Neural progenitor cell (in vitro differentiated cells): Measurements from ENCODE around the gene DNAI7. TPM values are rescaled to one million over a fixed set of nuclear protein-coding genes. Genes with fewer than 3 reads are reported as not detected.

Experiments used
- DNase-seq: peaks from one replicate; pipeline ENCODE4 v3.0.0-alpha.2; 2016; ENCODE audit warnings: low spot score
- H2AFZ ChIP-seq: fragments of 200-600 bp; sonication (generic); replicated peaks from 2 replicates; pipeline ENCODE4 v1.6.1; 2016; ENCODE audit warnings: antibody characterized with exemption
- H3F3A ChIP-seq: fragments of 200-600 bp; sonication (generic); 2 replicates; pipeline ENCODE4 v1.6.1; 2016; ENCODE audit warnings: antibody characterized with exemption, low read depth
- H3K27ac ChIP-seq: fragments of 200-600 bp; sonication (generic); 2 replicates; pipeline ENCODE4 v1.5.1; 2016; ENCODE audit warnings: mild to moderate bottlenecking
- H3K27me3 ChIP-seq: fragments of 200-600 bp; sonication (generic); 2 replicates; pipeline ENCODE4 v1.6.1; 2016; ENCODE audit warnings: mild to moderate bottlenecking, moderate library complexity
- H3K36me3 ChIP-seq: fragments of 200-600 bp; sonication (generic); 2 replicates; pipeline ENCODE4 v1.5.1; 2016
- H3K4me1 ChIP-seq: fragments of 200-600 bp; sonication (generic); 2 replicates; pipeline ENCODE4 v1.6.1; 2016; ENCODE audit warnings: mixed run types
- H3K4me2 ChIP-seq: fragments of 200-600 bp; sonication (generic); 2 replicates; pipeline ENCODE4 v1.6.1; 2016
- H3K4me3 ChIP-seq: fragments of 200-600 bp; sonication (generic); 2 replicates; pipeline ENCODE4 v1.5.1; 2016
- H3K79me2 ChIP-seq: fragments of 200-600 bp; sonication (generic); 2 replicates; pipeline ENCODE4 v1.6.1; 2016; ENCODE audit warnings: low read depth
- H3K9ac ChIP-seq: fragments of 200-600 bp; sonication (generic); 2 replicates; pipeline ENCODE4 v1.6.1; 2016
- H3K9me3 ChIP-seq: fragments of 200-600 bp; sonication (generic); 2 replicates; pipeline ENCODE4 v1.5.1; 2016; ENCODE audit warnings: low read depth
- H4K20me1 ChIP-seq: fragments of 200-600 bp; sonication (generic); 2 replicates; pipeline ENCODE4 v1.6.1; 2016; ENCODE audit warnings: low read depth
- H3K27ac Mint-ChIP-seq: 3 replicates; pipeline ENCODE4 v1.8.0; 2021; ENCODE audit warnings: mixed read lengths
- H3K27me3 Mint-ChIP-seq: 2 replicates; pipeline ENCODE4 v1.8.0; 2022; ENCODE audit warnings: low read depth, mild to moderate bottlenecking, inconsistent platforms, moderate library complexity, mixed read lengths; ENCODE audit not compliant: insufficient read depth
- H3K36me3 Mint-ChIP-seq: 3 replicates; pipeline ENCODE4 v1.8.0; 2021; ENCODE audit warnings: mixed read lengths
- H3K4me1 Mint-ChIP-seq: 3 replicates; pipeline ENCODE4 v1.8.0; 2021; ENCODE audit warnings: mixed read lengths
- H3K4me3 Mint-ChIP-seq: 3 replicates; pipeline ENCODE4 v1.8.0; 2021; ENCODE audit warnings: mild to moderate bottlenecking, moderate library complexity, mixed read lengths
- H3K9me3 Mint-ChIP-seq: 3 replicates; pipeline ENCODE4 v1.8.0; 2020; ENCODE audit warnings: mixed read lengths
- CTCF ChIP-seq: fragments of 200-600 bp; sonication (generic); IDR thresholded peaks from 2 replicates; pipeline ENCODE4 v1.5.1; 2017; ENCODE audit warnings: antibody characterized with exemption, mild to moderate bottlenecking
- EZH2 ChIP-seq: fragments of 200-600 bp; sonication (generic); IDR thresholded peaks from 2 replicates; pipeline ENCODE4 v1.6.1; 2017; ENCODE audit warnings: antibody characterized with exemption, mild to moderate bottlenecking, moderate library complexity
- EZH2phosphoT487 ChIP-seq: fragments of 200-600 bp; sonication (generic); IDR thresholded peaks from 2 replicates; pipeline ENCODE4 v1.6.1; 2017; ENCODE audit warnings: antibody characterized with exemption
- total RNA-seq: library from RNA; depleted of rRNA; stranded (reverse); fragments of >200 nt; gene quantifications from 2 replicates; pipeline ENCODE4 v1.2.3, GENCODE V29; 2015; ENCODE audit warnings: low replicate concordance

DNAI7 gene
- total RNA-seq, 1 donor from 2014 or later = 1.1 TPM

GRCh38 chr12:25130741-25131188 lies 64.2 kb downstream of the DNAI7 start:
- DNase-seq = peak; percentile 66

GRCh38 chr12:25126746-25127145 lies 68.2 kb downstream of the DNAI7 start:
- no peaks in the 10 kb centered on the region for H3F3A ChIP-seq
- H4K20me1 ChIP-seq = no peaks in the 10 kb centered on the region
- no peaks in the 10 kb centered on the region for H3K4me1 ChIP-seq
- H3K27ac ChIP-seq = no peak overlapping the region
- H3K27me3 ChIP-seq = no peaks in the 10 kb centered on the region
- no peaks in the 10 kb centered on the region for H3K36me3 ChIP-seq
- H3K4me3 ChIP-seq = no peak overlapping the region
- H3K4me2 ChIP-seq = no peak overlapping the region
- no peaks in the 10 kb centered on the region for H3K36me3 Mint-ChIP-seq
- H2AFZ ChIP-seq = no peak overlapping the region
- H3K79me2 ChIP-seq = no peaks in the 10 kb centered on the region
- H3K27ac Mint-ChIP-seq = no peak overlapping the region
- H3K9me3 Mint-ChIP-seq = no peaks in the 10 kb centered on the region
- no peaks in the 10 kb centered on the region for H3K9me3 ChIP-seq
- no peak for TF ChIP-seq EZH2
- no peak for TF ChIP-seq CTCF
- no peak for TF ChIP-seq EZH2phosphoT487
- no peak overlapping the region for H3K9ac ChIP-seq
- no peak for DNase-seq
- no peaks in the 10 kb centered on the region for H3K27me3 Mint-ChIP-seq
- H3K4me3 Mint-ChIP-seq = no peak overlapping the region
- H3K4me1 Mint-ChIP-seq = no peaks in the 10 kb centered on the region

More at GRCh38 chr12:25130741-25131188, 64.2 kb downstream of the DNAI7 start:
- Histone ChIP-seq H3K9ac (no peak overlapping the region), H3K27me3 (no peaks in the 10 kb centered on the region), H3K36me3 (no peaks in the 10 kb centered on the region), H3K27ac (no peak overlapping the region), H4K20me1 (no peaks in the 10 kb centered on the region), H3F3A (no peaks in the 10 kb centered on the region), H3K4me2 (no peak overlapping the region), H3K4me1 (no peaks in the 10 kb centered on the region), H3K9me3 (no peaks in the 10 kb centered on the region), H3K4me3 (no peak overlapping the region), H2AFZ (no peak overlapping the region), H3K79me2 (no peaks in the 10 kb centered on the region)
- Mint-ChIP-seq H3K4me1 (no peaks in the 10 kb centered on the region), H3K27ac (no peak overlapping the region), H3K27me3 (peaks cover 2% of the 10 kb centered on the region), H3K4me3 (no peak overlapping the region), H3K9me3 (no peaks in the 10 kb centered on the region), H3K36me3 (no peaks in the 10 kb centered on the region)
- TF ChIP-seq CTCF = peak; percentile 86
- TF ChIP-seq EZH2 = no peak
- TF ChIP-seq EZH2phosphoT487 = no peak

- H3K4me1 ChIP-seq = no peaks in the 10 kb centered on the region
- H3K4me3 ChIP-seq = no peak overlapping the region
- no peak overlapping the region for H3K4me2 ChIP-seq
- no peak overlapping the region for H2AFZ ChIP-seq
- H3K36me3 Mint-ChIP-seq = no peaks in the 10 kb centered on the region
- DNase-seq = no peak
- H3F3A ChIP-seq = no peaks in the 10 kb centered on the region
- no peaks in the 10 kb centered on the region for H3K36me3 ChIP-seq
- H3K4me1 Mint-ChIP-seq = no peaks in the 10 kb centered on the region
- TF ChIP-seq EZH2 (no peak), CTCF (no peak), EZH2phosphoT487 (no peak)
- H3K79me2 ChIP-seq = no peaks in the 10 kb centered on the region
- no peak overlapping the region for H3K4me3 Mint-ChIP-seq
- no peak overlapping the region for H3K9ac ChIP-seq
- H4K20me1 ChIP-seq = no peaks in the 10 kb centered on the region
- H3K27me3 ChIP-seq = no peaks in the 10 kb centered on the region
- H3K9me3 ChIP-seq = no peaks in the 10 kb centered on the region
- no peak overlapping the region for H3K27ac Mint-ChIP-seq
- H3K27me3 Mint-ChIP-seq = no peaks in the 10 kb centered on the region
- no peaks in the 10 kb centered on the region for H3K9me3 Mint-ChIP-seq
- no peak overlapping the region for H3K27ac ChIP-seq
Observed at GRCh38 chr12:25126101-25126500, 68.9 kb downstream of the DNAI7 start.

- Histone ChIP-seq H3K9me3 (no peaks in the 10 kb centered on the region), H3K4me3 (no peak overlapping the region)
- H3K4me1 Mint-ChIP-seq = no peaks in the 10 kb centered on the region
Observed at GRCh38 chr12:25124493-25124892, 70.5 kb downstream of the DNAI7 start.

More at GRCh38 chr12:25124493-25124892, 70.5 kb downstream of the DNAI7 start:
- H3K4me1 ChIP-seq = no peaks in the 10 kb centered on the region
- H3K27ac Mint-ChIP-seq = no peak overlapping the region
- H3K36me3 Mint-ChIP-seq = no peaks in the 10 kb centered on the region
- no peak overlapping the region for H2AFZ ChIP-seq
- no peaks in the 10 kb centered on the region for H3F3A ChIP-seq
- no peaks in the 10 kb centered on the region for H3K79me2 ChIP-seq
- H3K27ac ChIP-seq = no peak overlapping the region
- H3K27me3 Mint-ChIP-seq = no peaks in the 10 kb centered on the region
- TF ChIP-seq EZH2phosphoT487 = no peak
- H4K20me1 ChIP-seq = no peaks in the 10 kb centered on the region
- H3K27me3 ChIP-seq = no peaks in the 10 kb centered on the region
- no peaks in the 10 kb centered on the region for H3K36me3 ChIP-seq
- H3K9me3 Mint-ChIP-seq = no peaks in the 10 kb centered on the region
- H3K9ac ChIP-seq = no peak overlapping the region
- no peak overlapping the region for H3K4me2 ChIP-seq
- no peak for DNase-seq
- H3K4me3 Mint-ChIP-seq = no peak overlapping the region
